Measurements from ENCODE around the gene ZNF655. TPM values are rescaled to one million over a fixed set of nuclear protein-coding genes. Genes with fewer than 3 reads are reported as not detected.

ZNF655 gene
- total and polyA plus RNA-seq, 2 of the 8 experiments (the other 6 are each of a cell fraction or from before 2014, with no cell fraction given): 27.1 to 37.8 TPM

DNA sequence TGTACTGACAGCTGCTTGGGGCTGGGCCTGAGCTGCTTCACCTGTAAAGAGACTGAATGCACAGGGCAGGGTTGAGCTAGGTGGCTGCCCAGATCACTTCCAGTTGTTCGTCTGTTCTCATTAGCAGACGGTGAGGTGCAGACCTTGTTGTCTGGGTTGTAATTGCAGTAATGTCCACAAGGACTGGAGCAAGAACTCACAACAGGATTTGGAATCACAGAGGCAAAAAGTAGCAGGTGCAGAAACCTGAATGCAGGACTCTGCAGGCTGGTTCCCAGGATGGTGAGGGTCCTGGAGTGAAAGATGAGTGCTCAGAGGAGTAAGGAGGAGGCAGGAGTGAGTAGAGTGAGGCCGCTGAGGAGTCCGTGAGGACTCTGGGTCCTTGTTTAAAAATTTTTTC, 67.5 kb downstream of the ZNF655 start:
- H3K9ac ChIP-seq (replicated peaks in 1 of 4; ENCODE audit: extremely low read depth in 1 of 4, low read depth in 3 of 4, low read length in 3 of 4): no peak overlapping the region
- no peak overlapping the region for H2BK20ac ChIP-seq (ENCODE audit: low read length)
- H2BK15ac ChIP-seq (ENCODE audit: low read length): no peak overlapping the region
- H3K36me3 ChIP-seq (ENCODE audit: control insufficient read depth in 2 of 4, insufficient read depth in 4 of 4, low read length in 3 of 4): peaks cover 36 to 81% (median 66%) of the 10 kb centered on the region in 4 experiments
- H3K23ac ChIP-seq (ENCODE audit: insufficient read length): no peak overlapping the region
- H3K27me3 ChIP-seq (replicated peaks in 1 of 4; ENCODE audit: control insufficient read depth in 3 of 4, extremely low read depth in 1 of 4, insufficient read depth in 3 of 4, low read length in 3 of 4): no peaks in the 10 kb centered on the region
- H3K27ac ChIP-seq (ENCODE audit: low read depth, low read length): no peak overlapping the region
- no peak overlapping the region for H4K5ac ChIP-seq (ENCODE audit: insufficient read length, low read depth, low read length)
- H2AK5ac ChIP-seq (ENCODE audit: low read depth, low read length): no peak overlapping the region
- H3K4me3 ChIP-seq (ENCODE audit: extremely low read depth in 1 of 4, insufficient read depth in 2 of 4, low read depth in 3 of 4, low read length in 4 of 4): no peak overlapping the region
- FAIRE-seq (no peak), DNase-seq (ENCODE audit: low read depth in 1 of 2, low spot score in 2 of 2) (no peak)
- WGBS, 2 experiments (ENCODE audit: extremely low coverage in 1 of 2, insufficient coverage in 1 of 2, insufficient read length in 1 of 2, insufficient replicate concordance in 2 of 2, low coverage in 1 of 2, low lambda C conversion rate in 2 of 2, missing lambda C conversion rate in 1 of 2): 91% methylated on average over 4 of the region's 4 CpGs; no CpG with 5 or more reads in 1 of the 2 experiments
- no peak overlapping the region for H3K4ac ChIP-seq (replicated peaks; ENCODE audit: insufficient read length, low read depth, low read length)
- H2AFZ ChIP-seq (ENCODE audit: low read length): no peak overlapping the region
- H4K8ac ChIP-seq (ENCODE audit: extremely low read depth, insufficient read depth, low read length): no peak overlapping the region; the same call in 1 of the 2 replicates
- ChIA-PET POLR2A (ENCODE audit: partially characterized antibody) (interaction anchor here (0.8 kb wide), 1 partner anchor 16 kb away, joined by 3 read pairs; no protein-coding TSS in a partner anchor), CTCF (ENCODE audit: partially characterized antibody) (interaction anchor here (1.2 to 1.4 kb wide), 2 partner anchors 11 to 49 kb away, joined by 3 to 5 read pairs; no protein-coding TSS in a partner anchor)
- H2BK120ac ChIP-seq (replicated peaks; ENCODE audit: low read depth, low read length): no peak overlapping the region
- H4K91ac ChIP-seq (replicated peaks; ENCODE audit: insufficient read length, low read length): no peak overlapping the region
- H3K14ac ChIP-seq (ENCODE audit: insufficient read length): no peak overlapping the region
- no peaks in the 10 kb centered on the region for H3K23me2 ChIP-seq (ENCODE audit: low read depth, low read length)
- no peaks in the 10 kb centered on the region for H3K9me3 ChIP-seq (ENCODE audit: insufficient read depth in 2 of 2, low read depth in 1 of 2, low read length in 1 of 2)
- no peak overlapping the region for H2BK12ac ChIP-seq (ENCODE audit: low read depth, low read length)
- H3K18ac ChIP-seq (ENCODE audit: extremely low read depth, low read length): no peak overlapping the region
- H4K20me1 ChIP-seq (replicated peaks in 1 of 2; ENCODE audit: control insufficient read depth in 1 of 2, insufficient read depth in 2 of 2, low read length in 2 of 2): peaks cover 3 to 5% of the 10 kb centered on the region in 2 experiments
- H3K4me2 ChIP-seq (ENCODE audit: insufficient read depth in 1 of 2, low read depth in 2 of 2, low read length in 2 of 2): no peak overlapping the region
- 0 out of 4 replicates have a peak, but pooled peaks cover 0 to 4% of the 10 kb centered on the region in 2 experiments for H3K79me2 ChIP-seq (ENCODE audit: control insufficient read depth in 1 of 2, insufficient read depth in 2 of 2, low read length in 2 of 2)
- H3K79me1 ChIP-seq (ENCODE audit: low read depth, low read length): peaks cover 4% of the 10 kb centered on the region
- H3K56ac ChIP-seq (replicated peaks; ENCODE audit: insufficient read length, low read depth, low read length): no peak overlapping the region
- peaks cover 8 to 22% (median 12%) of the 10 kb centered on the region in 4 experiments for H3K4me1 ChIP-seq (replicated peaks in 1 of 4; ENCODE audit: control insufficient read depth in 3 of 4, insufficient read depth in 4 of 4, low read length in 3 of 4)
- H2BK5ac ChIP-seq (ENCODE audit: low read depth, low read length): no peak overlapping the region
- TF ChIP-seq EZH2 (IDR thresholded peaks at IDR 0.05; ENCODE audit: low read depth, low read length, severe bottlenecking): no peak
- no peak for TF ChIP-seq SP2 (IDR thresholded peaks at IDR 0.05; ENCODE audit: low read length)
- TF ChIP-seq CBX5 (IDR thresholded peaks at IDR 0.05; ENCODE audit: low read depth, low read length): no peak
- TF ChIP-seq, protein P1, sequence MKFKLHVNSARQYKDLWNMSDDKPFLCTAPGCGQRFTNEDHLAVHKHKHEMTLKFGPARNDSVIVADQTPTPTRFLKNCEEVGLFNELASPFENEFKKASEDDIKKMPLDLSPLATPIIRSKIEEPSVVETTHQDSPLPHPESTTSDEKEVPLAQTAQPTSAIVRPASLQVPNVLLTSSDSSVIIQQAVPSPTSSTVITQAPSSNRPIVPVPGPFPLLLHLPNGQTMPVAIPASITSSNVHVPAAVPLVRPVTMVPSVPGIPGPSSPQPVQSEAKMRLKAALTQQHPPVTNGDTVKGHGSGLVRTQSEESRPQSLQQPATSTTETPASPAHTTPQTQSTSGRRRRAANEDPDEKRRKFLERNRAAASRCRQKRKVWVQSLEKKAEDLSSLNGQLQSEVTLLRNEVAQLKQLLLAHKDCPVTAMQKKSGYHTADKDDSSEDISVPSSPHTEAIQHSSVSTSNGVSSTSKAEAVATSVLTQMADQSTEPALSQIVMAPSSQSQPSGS (IDR thresholded peaks at IDR 0.05; ENCODE audit: low read length): no peak
- TF ChIP-seq HDAC2 (IDR thresholded peaks at IDR 0.05; ENCODE audit: borderline replicate concordance in 1 of 2, low read depth in 2 of 2, low read length in 2 of 2): no peak
- no peak for TF ChIP-seq RXRA (IDR thresholded peaks at IDR 0.05; ENCODE audit: insufficient read depth, low read depth, low read length)
- TF ChIP-seq PHF8 (conservative IDR thresholded peaks at IDR 0.05; ENCODE audit: low read depth, low read length): no peak
- no peak for TF ChIP-seq FOSL1 (IDR thresholded peaks at IDR 0.05; ENCODE audit: insufficient read depth, low read depth, low read length)
- no peak for TF ChIP-seq TBP (IDR thresholded peaks at IDR 0.05; ENCODE audit: low read depth, low read length)
- TF ChIP-seq CBX8 (IDR thresholded peaks at IDR 0.05; ENCODE audit: borderline replicate concordance, low read depth, low read length): no peak
- no peak for TF ChIP-seq HDAC6 (IDR thresholded peaks at IDR 0.05; ENCODE audit: low read depth, low read length)

Data from H1 (cell line).